Endodermal cell (in vitro differentiated cells): ENCODE measurements around the gene BATF2. TPM values are rescaled to one million over a fixed set of nuclear protein-coding genes. Genes with fewer than 3 reads are reported as not detected.

ENCODE experiments used
- DNase-seq: peaks from one replicate; pipeline ENCODE4 v3.0.0-alpha.2; 2017
- H3K27ac ChIP-seq: 2 replicates; pipeline ENCODE4 v1.5.1; 2013; ENCODE audit warnings: mild to moderate bottlenecking, low read depth, low read length, moderate library complexity
- H3K27me3 ChIP-seq: 2 replicates; pipeline ENCODE4 v1.6.1; 2013; ENCODE audit warnings: mild to moderate bottlenecking, low read length, moderate library complexity; ENCODE audit not compliant: insufficient read depth, control insufficient read depth, poor library complexity, severe bottlenecking
- H3K36me3 ChIP-seq: 2 replicates; pipeline ENCODE4 v1.7.0; 2013; ENCODE audit warnings: mild to moderate bottlenecking, low read length, moderate library complexity; ENCODE audit not compliant: control insufficient read depth, insufficient read depth
- H3K4me1 ChIP-seq: one replicate; pipeline ENCODE4 v1.7.0; 2013; ENCODE audit warnings: low read length; ENCODE audit not compliant: control insufficient read depth, insufficient read depth
- H3K4me3 ChIP-seq: 2 replicates; pipeline ENCODE4 v1.5.1; 2013; ENCODE audit warnings: mild to moderate bottlenecking, low read length, moderate library complexity
- H3K9ac ChIP-seq: 2 replicates; pipeline ENCODE4 v1.6.1; 2013; ENCODE audit warnings: mild to moderate bottlenecking, low read length, moderate library complexity; ENCODE audit not compliant: poor library complexity, severe bottlenecking; ENCODE audit errors: extremely low read depth
- H3K9me3 ChIP-seq: 2 replicates; pipeline ENCODE4 v1.6.1; 2013; ENCODE audit warnings: mild to moderate bottlenecking, low read length, moderate library complexity; ENCODE audit not compliant: control insufficient read depth
- H3K27ac Mint-ChIP-seq: 2 replicates; pipeline ENCODE4 v1.8.0; 2020; ENCODE audit warnings: mixed read lengths
- H3K27me3 Mint-ChIP-seq: 2 replicates; pipeline ENCODE4 v1.8.0; 2021; ENCODE audit warnings: mild to moderate bottlenecking, mixed read lengths; ENCODE audit not compliant: insufficient read depth
- H3K36me3 Mint-ChIP-seq: 2 replicates; pipeline ENCODE4 v1.8.0; 2020; ENCODE audit warnings: low read depth, mixed read lengths
- H3K4me1 Mint-ChIP-seq: 2 replicates; pipeline ENCODE4 v1.8.0; 2020; ENCODE audit warnings: mixed read lengths
- H3K4me3 Mint-ChIP-seq: 2 replicates; pipeline ENCODE4 v1.8.0; 2020; ENCODE audit warnings: mild to moderate bottlenecking, moderate library complexity, mixed read lengths
- H3K9me3 Mint-ChIP-seq: 2 replicates; pipeline ENCODE4 v1.8.0; 2020; ENCODE audit warnings: mild to moderate bottlenecking, mixed read lengths
- CTCF ChIP-seq: fragments of 200-600 bp; sonication (generic); conservative IDR thresholded peaks from 2 replicates; pipeline ENCODE4 v1.5.0; 2021; ENCODE audit warnings: antibody characterized with exemption, mild to moderate bottlenecking
- WGBS, 2 experiments: methylation state at CpG; one replicate each; pipeline versions ENCODE4 v1.1.5 to v1.1.7; 2013; ENCODE audit warnings: missing lambda C conversion rate in 2 of 2, mixed read lengths in 1 of 2; ENCODE audit not compliant: insufficient coverage in 1 of 2, insufficient read length in 1 of 2; 5-methylcytosine and 5-hydroxymethylcytosine counted together
- total RNA-seq, 2 donors: library from RNA; stranded (reverse); fragmentation: NEBNext Ultra II Directional in 1 of 2; extraction: Animal tissue kit (Norgen Biotek cat#: 25700) in 1 of 2; gene quantifications; 2 replicates in 1 of 2; 3 replicates in 1 of 2; pipeline ENCODE4 v1.2.1, GENCODE V29; 2021

BATF2 gene
- total RNA-seq, 2 donors from 2014 or later = 0.27 TPM; not detected in 1

- no peaks in the 10 kb centered on the region for H3K9me3 ChIP-seq
- Mint-ChIP-seq H3K4me3 (peak overlapping the region; percentile 70), H3K36me3 (peaks cover 26% of the 10 kb centered on the region), H3K27me3 (no peaks in the 10 kb centered on the region), H3K4me1 (peaks cover 6% of the 10 kb centered on the region), H3K9me3 (no peaks in the 10 kb centered on the region), H3K27ac (peak overlapping the region; percentile 78)
- no peak for DNase-seq
- WGBS, 2 experiments = 46 to 52% methylated on average over 18 to 23 of the region's 23 CpGs
- no peaks in the 10 kb centered on the region for H3K27me3 ChIP-seq
- peak overlapping the region; percentile 30 for H3K9ac ChIP-seq
- no peaks in the 10 kb centered on the region for H3K4me1 ChIP-seq
- H3K27ac ChIP-seq = peak overlapping the region; percentile 97
- peaks cover 15% of the 10 kb centered on the region for H3K36me3 ChIP-seq
- no peak for TF ChIP-seq CTCF
- peak overlapping the region; percentile 89 for H3K4me3 ChIP-seq
Measured at GRCh38 chr11:65014726-65015227, 18.0 kb upstream of the BATF2 start.

GRCh38 chr11:65013888-65014725 lies 17.3 kb upstream of the BATF2 start, which contains the start of gene ARL2:
ARL2 (plus strand) TSS chr11:65014160; CDS start chr11:65014208, 48 bp downstream.
- H3K27ac Mint-ChIP-seq = peak within 1 kb of the TSS; percentile 98
- WGBS, 2 experiments = 0 to 1% methylated on average over 33 to 96 of the region's 96 CpGs
- H3K36me3 ChIP-seq = peaks cover 12% of the 10 kb centered on the region
- peak within 1 kb of the TSS; percentile 70 for H3K4me3 Mint-ChIP-seq
- H3K9ac ChIP-seq = peak within 1 kb of the TSS; percentile 72
- DNase-seq = peak; percentile 97
- peak; percentile 80 for TF ChIP-seq CTCF
- peak within 1 kb of the TSS; percentile 97 for H3K27ac ChIP-seq
- H3K27me3 ChIP-seq = no peaks in the 10 kb centered on the region
- H3K4me3 ChIP-seq = peak within 1 kb of the TSS; percentile 89
- peaks cover 6% of the 10 kb centered on the region for H3K4me1 Mint-ChIP-seq
- H3K9me3 Mint-ChIP-seq = no peaks in the 10 kb centered on the region
- H3K9me3 ChIP-seq = no peaks in the 10 kb centered on the region
- H3K27me3 Mint-ChIP-seq = no peaks in the 10 kb centered on the region
- H3K36me3 Mint-ChIP-seq = peaks cover 21% of the 10 kb centered on the region
- no peaks in the 10 kb centered on the region for H3K4me1 ChIP-seq

- Histone ChIP-seq H3K4me1 (no peaks in the 10 kb centered on the region), H3K4me3 (peak overlapping the region; percentile 89), H3K27me3 (no peaks in the 10 kb centered on the region), H3K9me3 (no peaks in the 10 kb centered on the region), H3K9ac (peak overlapping the region; percentile 72), H3K36me3 (peaks cover 9% of the 10 kb centered on the region), H3K27ac (peak overlapping the region; percentile 97)
- H3K9me3 Mint-ChIP-seq = no peaks in the 10 kb centered on the region
- peaks cover 6% of the 10 kb centered on the region for H3K4me1 Mint-ChIP-seq
- H3K4me3 Mint-ChIP-seq = peak overlapping the region; percentile 70
- H3K27ac Mint-ChIP-seq = peak overlapping the region; percentile 98
- DNase-seq = peak; percentile 95
- WGBS, 2 experiments = 20 to 26% methylated on average over 17 to 22 of the region's 22 CpGs
- H3K36me3 Mint-ChIP-seq = peaks cover 15% of the 10 kb centered on the region
- TF ChIP-seq CTCF = peak; percentile 77
- no peaks in the 10 kb centered on the region for H3K27me3 Mint-ChIP-seq
Measured at GRCh38 chr11:65013130-65013887, 16.5 kb upstream of the BATF2 start.
